ENCODE data around the gene MYH6.
"Not testable (repeated sequence)": the region's sequence is repeated elsewhere in the genome, so short reads cannot be mapped to it uniquely, and the experiment has no call there.

Gene MYH6

DNA sequence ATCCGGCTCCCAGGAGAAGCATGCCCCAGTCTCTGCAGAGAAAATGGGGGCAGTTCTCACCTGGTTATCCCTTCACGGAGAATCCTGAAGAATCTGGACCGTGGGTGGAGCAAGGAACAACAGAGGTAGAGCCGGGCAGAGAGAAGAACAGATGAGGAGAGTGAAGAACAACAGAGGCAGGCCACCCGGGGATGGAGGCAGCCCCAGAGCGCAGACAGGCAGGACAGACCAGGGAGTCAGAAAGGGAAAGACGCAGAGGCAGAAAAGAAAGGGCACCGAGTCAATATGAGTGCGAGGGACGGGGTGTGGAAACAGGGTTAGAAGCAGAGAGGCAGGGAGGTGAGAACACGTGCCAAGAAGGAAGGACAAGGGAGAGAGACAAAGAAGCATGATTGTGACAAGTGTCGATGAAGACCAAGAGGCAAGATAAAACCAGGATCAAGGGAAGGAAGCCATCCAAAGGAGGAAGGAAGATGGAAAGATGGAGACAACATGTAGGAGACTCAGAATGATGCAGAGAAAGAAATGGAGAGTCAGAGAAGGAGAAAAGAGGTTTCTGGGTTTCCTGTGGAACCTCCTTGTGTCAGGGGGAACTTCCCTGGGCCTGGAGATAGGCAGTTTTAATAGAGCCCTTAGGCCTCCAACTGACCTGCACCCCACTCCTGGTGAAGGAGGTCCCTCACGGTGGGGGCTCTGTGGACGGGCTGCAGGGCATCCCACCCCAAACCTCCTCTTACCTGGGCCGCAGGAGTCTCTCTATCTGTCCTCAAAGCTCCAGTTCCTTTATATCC, at the start of gene MYH6:
Gene MYH6 (minus strand): TSS at position 758 of the 791 bp plus-strand sequence. CDS start 1,050 bp downstream, outside the sequence.
- DNase-seq, result no peak

DNA sequence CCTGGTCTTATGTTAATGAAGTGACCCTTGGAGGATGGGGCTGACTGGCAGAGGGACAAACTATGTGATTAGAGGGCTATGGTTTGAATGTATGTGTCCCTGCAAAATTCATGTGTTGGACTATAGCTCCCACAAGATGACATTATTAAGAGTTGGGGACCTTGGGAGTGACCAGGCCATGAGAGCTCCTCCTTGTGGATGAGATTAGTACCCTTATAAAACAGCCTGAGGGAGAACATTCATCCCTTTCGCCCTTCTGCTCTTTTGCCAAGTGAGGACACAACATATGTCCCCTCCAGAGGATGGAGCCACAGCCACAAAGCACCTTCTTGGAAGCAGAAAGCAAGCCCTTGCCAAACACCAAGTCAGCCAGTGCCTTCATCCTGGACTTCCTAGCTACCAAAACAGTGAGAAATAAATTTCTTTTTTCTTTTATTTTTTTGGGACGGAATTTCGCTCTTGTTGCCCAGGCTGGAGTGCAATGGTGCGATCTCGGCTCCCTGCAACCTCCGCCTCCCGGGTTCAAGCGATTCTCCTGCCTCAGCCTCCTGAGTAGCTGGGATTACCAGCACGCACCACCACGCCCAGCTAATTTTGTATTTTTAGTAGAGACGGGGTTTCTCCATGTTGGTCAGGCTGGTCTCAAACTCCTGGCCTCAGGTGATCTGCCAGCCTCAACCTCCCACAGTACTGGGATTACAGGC, 49.0 kb upstream of the MYH6 start:
- not testable (repeated sequence) for DNase-seq

GRCh38 chr14:23454445-23454856, 46.4 kb upstream of the MYH6 start:
- DNase-seq, result no peak

DNA sequence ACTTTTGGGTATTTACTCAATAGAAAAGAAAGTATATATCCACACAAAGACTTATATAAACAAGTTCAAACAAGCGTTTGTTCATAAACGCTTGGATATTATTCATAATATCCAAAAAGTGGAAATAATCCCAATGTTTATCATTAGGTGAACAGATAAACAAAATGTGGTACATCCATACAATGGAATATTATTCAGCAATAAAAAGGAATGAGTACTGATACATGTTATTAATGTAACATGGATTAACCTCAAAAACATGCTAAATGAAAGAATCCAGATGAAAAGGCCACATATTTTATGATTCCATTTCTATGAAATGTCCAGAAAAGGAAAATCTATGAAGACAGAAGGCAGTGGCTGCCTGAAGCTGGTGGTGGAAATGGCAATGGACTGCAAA, 44.2 kb upstream of the MYH6 start:
- no peak for DNase-seq

GRCh38 chr14:23450379-23450778, 42.3 kb upstream of the MYH6 start:
- no peak for DNase-seq

- DNase-seq, result no peak
Observed at GRCh38 chr14:23449314-23449713, 41.2 kb upstream of the MYH6 start.

DNA sequence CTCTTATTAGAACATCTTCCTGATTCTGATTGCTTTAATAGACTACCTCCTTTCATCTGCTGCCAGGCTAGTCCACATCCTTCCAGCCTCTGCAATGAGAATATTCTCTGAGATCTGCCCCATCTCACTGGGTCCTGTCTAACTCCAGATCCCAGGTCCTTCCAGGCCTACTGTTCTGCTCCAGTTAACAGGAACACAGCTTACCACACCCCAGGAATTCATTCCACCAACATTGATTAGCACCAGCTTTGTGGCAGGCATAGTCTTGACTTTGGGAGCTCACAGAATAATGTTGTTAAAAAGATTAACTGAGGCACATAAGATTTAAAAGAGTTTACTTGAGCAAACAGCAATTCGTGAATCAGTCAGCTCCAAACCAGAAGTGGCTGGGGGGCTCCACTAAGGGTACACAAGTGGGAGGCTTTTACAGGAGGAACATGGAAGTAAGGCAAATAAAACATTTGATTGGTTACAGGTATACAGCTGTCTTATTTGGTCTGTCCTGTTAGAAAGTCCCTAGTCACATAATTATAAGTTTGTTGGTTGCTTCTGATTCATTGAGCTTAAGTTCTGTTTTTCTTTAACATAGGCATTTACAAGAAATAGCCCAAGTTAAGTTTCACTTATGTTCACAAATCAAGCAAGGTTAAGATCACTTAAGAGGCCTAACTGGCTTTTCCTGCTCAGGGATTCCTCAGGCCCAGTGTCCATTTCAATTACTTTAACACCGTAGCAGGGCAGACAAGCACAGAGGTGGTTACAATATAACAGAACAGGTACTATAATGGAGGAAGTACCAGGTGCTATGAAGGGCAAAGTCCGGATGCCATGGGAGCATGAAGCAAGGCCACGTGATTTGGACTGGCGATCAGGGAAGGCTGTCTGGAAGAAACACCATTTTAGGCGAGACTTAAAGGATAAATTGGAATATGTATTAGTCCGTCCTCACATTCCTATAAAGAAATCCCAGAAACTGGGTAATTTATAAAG, 39.6 kb upstream of the MYH6 start:
- no peak for DNase-seq

GRCh38 chr14:23446291-23446851, 38.3 kb upstream of the MYH6 start:
- no peak for DNase-seq

GRCh38 chr14:23445773-23446172, 37.7 kb upstream of the MYH6 start:
- no peak for DNase-seq

GRCh38 chr14:23444314-23444713, 36.2 kb upstream of the MYH6 start:
- DNase-seq, result no peak

- no peak for DNase-seq
Observed at GRCh38 chr14:23443881-23444280, 35.8 kb upstream of the MYH6 start.

GRCh38 chr14:23443411-23443812, 35.3 kb upstream of the MYH6 start:
- DNase-seq, result no peak

GRCh38 chr14:23442721-23443356, 34.8 kb upstream of the MYH6 start:
- no peak for DNase-seq

DNA sequence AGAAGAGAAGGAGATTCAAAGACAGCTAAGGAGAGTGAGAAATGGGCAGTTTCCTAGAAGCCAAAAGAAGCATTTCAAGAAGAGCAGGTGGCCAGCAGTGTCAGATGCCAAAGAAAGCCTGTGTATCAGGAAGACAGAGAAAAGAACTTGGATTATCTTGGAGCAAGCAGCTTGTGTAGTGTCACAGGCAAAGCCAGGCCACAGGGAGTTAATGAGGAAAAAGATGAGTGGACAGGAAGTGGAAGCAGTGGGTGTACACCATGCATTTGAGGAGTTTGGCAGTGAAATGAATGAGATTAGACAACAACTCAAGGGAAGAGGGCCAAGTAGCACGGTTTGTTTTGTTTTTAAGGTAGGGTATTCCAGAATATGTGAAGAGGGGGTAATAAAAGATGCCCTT, 33.0 kb upstream of the MYH6 start:
- DNase-seq, result no peak

- no peak for DNase-seq
Observed at GRCh38 chr14:23439107-23439835, 31.2 kb upstream of the MYH6 start.

DNA sequence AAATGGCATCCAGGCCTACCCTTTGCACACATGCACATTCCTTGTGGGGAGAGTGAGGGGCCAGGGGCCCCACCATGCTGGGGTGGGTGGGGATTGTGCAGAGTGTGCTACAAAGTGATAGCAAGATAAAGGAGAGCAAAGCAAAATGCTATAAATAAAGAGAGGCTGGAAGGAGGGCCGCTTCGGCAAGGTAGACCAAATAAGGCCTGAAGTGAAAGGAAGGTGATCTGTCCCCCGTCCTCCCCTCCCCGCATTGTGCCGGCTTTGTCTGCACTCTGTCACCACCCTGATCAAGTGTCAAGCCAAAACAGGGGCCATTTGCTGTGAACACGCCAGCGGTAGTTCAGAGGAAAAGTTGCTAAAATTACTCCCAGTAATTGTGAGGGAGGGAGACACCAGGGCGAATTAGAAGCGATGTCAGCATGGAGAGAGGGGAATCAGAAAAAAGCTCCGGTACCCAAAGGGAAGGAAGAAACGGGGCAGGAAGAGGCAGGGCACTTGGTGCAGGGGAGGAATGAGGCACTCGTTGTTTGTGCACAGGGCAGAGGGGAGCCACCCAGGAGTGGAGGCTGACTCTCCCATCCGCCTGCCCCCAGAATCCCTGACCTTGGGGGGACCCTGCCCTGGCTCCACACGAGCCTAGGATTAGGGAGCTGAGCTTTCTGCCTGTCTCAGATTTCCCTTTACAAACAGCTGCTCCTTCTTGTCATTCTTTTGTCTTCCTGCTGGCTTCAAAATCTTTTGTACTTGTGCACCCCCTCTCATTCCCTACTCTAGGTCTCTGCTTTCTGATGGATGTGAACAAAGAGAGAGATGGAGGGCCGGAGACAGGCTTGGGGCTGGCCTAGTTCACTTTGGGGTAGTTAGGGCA, 30.3 kb upstream of the MYH6 start:
- no peak for DNase-seq

- no peak for DNase-seq
Observed at GRCh38 chr14:23437133-23438100, 29.3 kb upstream of the MYH6 start.

GRCh38 chr14:23436327-23437132, 28.5 kb upstream of the MYH6 start:
- DNase-seq, result no peak

Data from CD4-positive, alpha-beta T cell treated with Interleukin-17A for 1 hour (primary cell).